ENCODE data around the gene C17orf78.

- TF ChIP-seq EZH2 (IDR thresholded peaks at IDR 0.05; ENCODE audit: borderline replicate concordance, insufficient read depth, low read depth, low read length, poor library complexity, severe bottlenecking): no peak
- no peak for TF ChIP-seq CTCF (IDR thresholded peaks at IDR 0.05)
Observed at GRCh38 chr17:37440424-37440823, 64.6 kb downstream of the C17orf78 start.

All from B cell (primary cell).